WTC11 (cell line): ENCODE results near the gene SRPRB. TPM values are rescaled to one million over a fixed set of nuclear protein-coding genes. Genes with fewer than 3 reads are reported as not detected.

Experiments
- ATAC-seq: fragments of 200-7000 bp; cut with Tn5 transposase; 2 replicates; pipeline ENCODE4 v1.10.0; 2021; ENCODE audit warnings: mild to moderate bottlenecking, moderate library complexity
- CTCF ChIA-PET: fragments of 300-600 bp; sonication (Branson Sonifier 250); formaldehyde crosslinking; loops from one replicate; lab custom pipeline; 2021; ENCODE audit warnings: antibody characterized with exemption; lab: Charles Lee
- POLR2A ChIA-PET: fragments of 350-600 bp; sonication (Branson Sonifier 250); formaldehyde crosslinking; loops from one replicate; lab custom pipeline; 2021; ENCODE audit warnings: antibody characterized with exemption; lab: Charles Lee
- DNase-seq: peaks from one replicate; pipeline ENCODE4 v3.0.0; 2021; ENCODE audit warnings: low spot score
- H3K27ac Mint-ChIP-seq: 2 replicates; pipeline ENCODE4 v1.8.0; 2021; ENCODE audit warnings: mixed read lengths
- H3K27me3 Mint-ChIP-seq: 2 replicates; pipeline ENCODE4 v1.8.0; 2021; ENCODE audit warnings: low read depth, mild to moderate bottlenecking, moderate library complexity, mixed read lengths
- H3K36me3 Mint-ChIP-seq: 2 replicates; pipeline ENCODE4 v1.8.0; 2021; ENCODE audit warnings: mixed read lengths
- H3K4me1 Mint-ChIP-seq: 2 replicates; pipeline ENCODE4 v1.8.0; 2022; ENCODE audit warnings: mixed read lengths
- H3K4me3 Mint-ChIP-seq: 2 replicates; pipeline ENCODE4 v1.8.0; 2021; ENCODE audit warnings: mild to moderate bottlenecking, moderate library complexity, mixed read lengths
- H3K9me3 Mint-ChIP-seq: 2 replicates; pipeline ENCODE4 v1.8.0; 2021; ENCODE audit warnings: mixed read lengths
- AR ChIP-seq: fragments of 250-450 bp; sonication (Bioruptor Pico); IDR thresholded peaks from 2 replicates; pipeline ENCODE4 v1.9.0; 2021; ENCODE audit warnings: mild to moderate bottlenecking
- ARID4B ChIP-seq: sonication (generic); formaldehyde crosslinking; IDR thresholded peaks from 2 replicates; pipeline ENCODE4 v1.8.0; 2023; ENCODE audit warnings: missing genetic modification reagents, mild to moderate bottlenecking, borderline replicate concordance
- CBFB ChIP-seq: sonication (generic); formaldehyde crosslinking; IDR thresholded peaks from 2 replicates; pipeline ENCODE4 v1.8.1; 2022; ENCODE audit warnings: mild to moderate bottlenecking, low read depth, missing genetic modification reagents
- E2F1 ChIP-seq: sonication (generic); formaldehyde crosslinking; IDR thresholded peaks from 2 replicates; pipeline ENCODE4 v1.8.0; 2022; ENCODE audit warnings: mild to moderate bottlenecking, missing genetic modification reagents
- E2F4 ChIP-seq: sonication (generic); formaldehyde crosslinking; IDR thresholded peaks from 2 replicates; pipeline ENCODE4 v1.8.1; 2022; ENCODE audit warnings: low read depth, mild to moderate bottlenecking, moderate library complexity, missing genetic modification reagents, borderline replicate concordance
- ESRRA ChIP-seq: sonication (generic); formaldehyde crosslinking; IDR thresholded peaks from 2 replicates; pipeline ENCODE4 v1.8.1; 2022; ENCODE audit warnings: mild to moderate bottlenecking, missing genetic modification reagents, borderline replicate concordance
- FOXJ3 ChIP-seq: sonication (generic); formaldehyde crosslinking; IDR thresholded peaks from 2 replicates; pipeline ENCODE4 v1.9.0; 2021; ENCODE audit warnings: missing genetic modification reagents, mild to moderate bottlenecking, borderline replicate concordance
- FOXK1 ChIP-seq: sonication (generic); formaldehyde crosslinking; IDR thresholded peaks from 2 replicates; pipeline ENCODE4 v1.8.0; 2022; ENCODE audit warnings: mild to moderate bottlenecking, moderate library complexity, missing genetic modification reagents
- NR2C2 ChIP-seq: sonication (generic); formaldehyde crosslinking; IDR thresholded peaks from 2 replicates; pipeline ENCODE4 v1.8.0; 2022; ENCODE audit warnings: mild to moderate bottlenecking, missing genetic modification reagents
- PRRX2 ChIP-seq: fragments of 250-450 bp; sonication (Bioruptor Pico); IDR thresholded peaks from 2 replicates; pipeline ENCODE4 v1.8.0; 2021; ENCODE audit warnings: mild to moderate bottlenecking
- RELA ChIP-seq: sonication (generic); formaldehyde crosslinking; IDR thresholded peaks from 2 replicates; pipeline ENCODE4 v1.8.1; 2022; ENCODE audit warnings: missing genetic modification reagents, mild to moderate bottlenecking, borderline replicate concordance
- SMAD3 ChIP-seq: sonication (generic); formaldehyde crosslinking; IDR thresholded peaks from 2 replicates; pipeline ENCODE4 v1.8.0; 2022; ENCODE audit warnings: missing genetic modification reagents, mild to moderate bottlenecking, borderline replicate concordance
- SP1 ChIP-seq: sonication (generic); formaldehyde crosslinking; conservative IDR thresholded peaks from 2 replicates; pipeline ENCODE4 v1.8.1; 2022; ENCODE audit warnings: missing genetic modification reagents
- USF2 ChIP-seq: sonication (generic); formaldehyde crosslinking; IDR thresholded peaks from 2 replicates; pipeline ENCODE4 v1.8.1; 2023; ENCODE audit warnings: mild to moderate bottlenecking, missing genetic modification reagents, moderate library complexity
- ZNF121 ChIP-seq: sonication (generic); formaldehyde crosslinking; IDR thresholded peaks from 2 replicates; pipeline ENCODE4 v1.8.0; 2023; ENCODE audit warnings: missing genetic modification reagents
- ZNF281 ChIP-seq: sonication (generic); formaldehyde crosslinking; IDR thresholded peaks from 2 replicates; pipeline ENCODE4 v1.8.0; 2023; ENCODE audit warnings: mild to moderate bottlenecking, missing genetic modification reagents
- ZNF396 ChIP-seq: fragments of 250-450 bp; sonication (Bioruptor Pico); IDR thresholded peaks from 2 replicates; pipeline ENCODE4 v1.8.0; 2021; ENCODE audit warnings: mild to moderate bottlenecking, moderate library complexity, borderline replicate concordance
- ZNF423 ChIP-seq: fragments of 250-450 bp; sonication (Bioruptor Pico); IDR thresholded peaks from 2 replicates; pipeline ENCODE4 v2.1.2; 2022; ENCODE audit warnings: mild to moderate bottlenecking, moderate library complexity
- ZNF512 ChIP-seq: sonication (generic); formaldehyde crosslinking; IDR thresholded peaks from 2 replicates; pipeline ENCODE4 v1.8.1; 2022; ENCODE audit warnings: missing genetic modification reagents, borderline replicate concordance
- total RNA-seq: library from RNA; stranded (reverse); gene quantifications from 3 replicates; pipeline ENCODE4 v1.2.3, GENCODE V29; 2021

Gene SRPRB
- total RNA-seq, 1 experiment from 2014 or later, result 40.9 TPM

- TF ChIP-seq ZNF281, result no peak
- TF ChIP-seq CBFB (CRISPR knock-in tag), result no peak
- TF ChIP-seq ZNF423, result no peak
- TF ChIP-seq NR2C2 (CRISPR knock-in tag), result no peak
- TF ChIP-seq ESRRA (CRISPR knock-in tag), result no peak
- TF ChIP-seq, all 79 proteins: peak for 0
These were observed 272 bp upstream of the SRPRB start (continued) for GRCh38 chr3:133805384-133805701.

- ATAC-seq (no peak), DNase-seq (no peak)
- no peaks in the 10 kb centered on the region for H3K9me3 Mint-ChIP-seq
- H3K36me3 Mint-ChIP-seq, result peaks cover 53% of the 10 kb centered on the region
- POLR2A ChIA-PET, result no interaction called here
- H3K27me3 Mint-ChIP-seq, result no peaks in the 10 kb centered on the region
- H3K4me3 Mint-ChIP-seq, result no peak overlapping the region
- CTCF ChIA-PET, result no interaction called here
- H3K4me1 Mint-ChIP-seq, result no peaks in the 10 kb centered on the region
- TF ChIP-seq USF2 (CRISPR knock-in tag) (no peak), AR (CRISPR knock-in tag) (no peak), ZNF396 (CRISPR knock-in tag) (no peak), NR2C2 (CRISPR knock-in tag) (no peak), SMAD3 (CRISPR knock-in tag) (no peak)
- TF ChIP-seq, all 79 proteins: peak for 0
- H3K27ac Mint-ChIP-seq, result no peak overlapping the region
These were observed 7.3 kb downstream of the SRPRB start for GRCh38 chr3:133812872-133813271.

GRCh38 chr3:133815386-133815785 is 9.8 kb downstream of the SRPRB start:
- Mint-ChIP-seq H3K9me3 (no peaks in the 10 kb centered on the region), H3K27ac (no peak overlapping the region), H3K36me3 (peaks cover 48% of the 10 kb centered on the region), H3K4me3 (no peak overlapping the region), H3K4me1 (no peaks in the 10 kb centered on the region), H3K27me3 (no peaks in the 10 kb centered on the region)
- DNase-seq (no peak), ATAC-seq (no peak)
- ChIA-PET CTCF (no interaction called here), POLR2A (no interaction called here)
- TF ChIP-seq NR2C2 (CRISPR knock-in tag), result no peak
- TF ChIP-seq ZNF512 (CRISPR knock-in tag), result no peak
- TF ChIP-seq E2F4 (CRISPR knock-in tag), result no peak
- no peak for TF ChIP-seq FOXJ3
- no peak for TF ChIP-seq SP1 (CRISPR knock-in tag)
- no peak for TF ChIP-seq RELA (CRISPR knock-in tag)
- TF ChIP-seq ARID4B (CRISPR knock-in tag), result no peak
- TF ChIP-seq E2F1 (CRISPR knock-in tag), result no peak
- TF ChIP-seq FOXK1 (CRISPR knock-in tag), result no peak
- TF ChIP-seq PRRX2 (CRISPR knock-in tag), result no peak
- TF ChIP-seq ZNF396 (CRISPR knock-in tag), result no peak
- no peak for TF ChIP-seq ZNF121 (CRISPR knock-in tag)
